ENCODE results near the gene ATMIN. TPM values are rescaled to one million over a fixed set of nuclear protein-coding genes. Genes with fewer than 3 reads are reported as not detected.

Gene ATMIN
- total RNA-seq, 1 experiment from 2014 or later, result 66.6 TPM

- Histone ChIP-seq H3K4ac (ENCODE audit: low read depth, low read length) (no peak overlapping the region), H2AFZ (ENCODE audit: low read length) (no peak overlapping the region), H3K4me1 (ENCODE audit: insufficient read depth, low read length) (no peaks in the 10 kb centered on the region), H3K56ac (ENCODE audit: insufficient read length, low read depth, low read length) (no peak overlapping the region), H3K27ac (ENCODE audit: insufficient read length, low read depth, low read length) (no peak overlapping the region), H3K4me2 (ENCODE audit: insufficient read depth, insufficient read length, low read length) (no peak overlapping the region), H3K79me2 (ENCODE audit: insufficient read depth, low read length) (no peaks in the 10 kb centered on the region), H2BK12ac (ENCODE audit: insufficient read length, low read depth, low read length) (no peak overlapping the region), H3K27me3 (ENCODE audit: insufficient read depth, low read length) (no peaks in the 10 kb centered on the region), H3K14ac (ENCODE audit: insufficient read depth, low read length) (no peak overlapping the region), H3K23me2 (ENCODE audit: insufficient read length, low read depth, low read length, poor library complexity, severe bottlenecking) (no peaks in the 10 kb centered on the region), H4K5ac (ENCODE audit: insufficient read length, low read depth, low read length) (no peak overlapping the region), H2BK15ac (ENCODE audit: low read depth, low read length) (no peak overlapping the region), H2BK5ac (ENCODE audit: insufficient read length, low read length) (no peak overlapping the region), H3K79me1 (ENCODE audit: insufficient read depth, low read depth, low read length, poor library complexity, severe bottlenecking) (peaks cover 3% of the 10 kb centered on the region), H4K8ac (replicated peaks; ENCODE audit: insufficient read length, low read depth, low read length) (no peak overlapping the region), H3K9ac (ENCODE audit: extremely low read depth, insufficient read length, low read length) (no peak overlapping the region), H2AK5ac (ENCODE audit: insufficient read length, low read length) (no peak overlapping the region), H4K91ac (ENCODE audit: insufficient read length, low read depth, low read length) (no peak overlapping the region), H2BK120ac (ENCODE audit: low read depth, low read length, poor library complexity, severe bottlenecking) (no peak overlapping the region), H3K9me3 (ENCODE audit: control insufficient read depth, low read depth, low read length) (no peaks in the 10 kb centered on the region), H4K20me1 (ENCODE audit: control insufficient read depth, insufficient read depth, insufficient read length) (no peaks in the 10 kb centered on the region), H2BK20ac (ENCODE audit: low read depth, low read length, poor library complexity, severe bottlenecking) (no peak overlapping the region), H3T11ph (ENCODE audit: low read length) (no peak overlapping the region), H3K18ac (ENCODE audit: insufficient read length, low read depth, low read length) (no peak overlapping the region), H3K23ac (ENCODE audit: insufficient read length, low read depth, low read length) (no peak overlapping the region)
- Mint-ChIP-seq H3K36me3 (ENCODE audit: insufficient read depth in 1 of 3, low read depth in 3 of 3) (peaks cover 42 to 93% (median 90%) of the 10 kb centered on the region in 3 experiments; a peak in 6 of 7 replicates), H3K9me3 (no peaks in the 10 kb centered on the region), H3K27me3 (ENCODE audit: low read depth) (no peaks in the 10 kb centered on the region), H3K4me3 (no peak overlapping the region), H3K27ac (no peak overlapping the region), H3K4me1 (no peaks in the 10 kb centered on the region)
- DNase-seq, result no peak
- WGBS (ENCODE audit: extremely low coverage, insufficient read length, low lambda C conversion rate), result no CpG with 5 or more reads among the region's 2 CpGs
- no peak for TF ChIP-seq CTCF (conservative IDR thresholded peaks at IDR 0.05)
Observed at GRCh38 chr16:81018496-81018895, 17.1 kb upstream of the ATMIN start.

All from H9 (cell line).